Measurements from ENCODE around the gene CYSLTR2. TPM values are rescaled to one million over a fixed set of nuclear protein-coding genes. Genes with fewer than 3 reads are reported as not detected.

CYSLTR2 gene
- total RNA-seq, 1 experiment from 2014 or later: not detected

- BruUV-seq (replicated peaks): no TSS peak
- no peak for TF ChIP-seq CTCF (IDR thresholded peaks at IDR 0.05; ENCODE audit: unreplicated experiment)
- Mint-ChIP-seq H3K27ac (ENCODE audit: unreplicated experiment) (no peak overlapping the region), H3K27me3 (ENCODE audit: unreplicated experiment) (no peaks in the 10 kb centered on the region), H3K4me3 (ENCODE audit: low read depth, unreplicated experiment) (no peak overlapping the region), H3K9me3 (ENCODE audit: low read depth, unreplicated experiment) (peaks cover 9% of the 10 kb centered on the region), H3K36me3 (ENCODE audit: insufficient read depth, unreplicated experiment) (no peaks in the 10 kb centered on the region), H3K4me1 (ENCODE audit: low read depth, unreplicated experiment) (no peaks in the 10 kb centered on the region)
- DNase-seq: no peak
- CTCF ChIA-PET: interaction anchor here (0.5 kb wide), 1 partner anchor 174 kb away, joined by 3 read pairs; no protein-coding TSS in a partner anchor
- intact Hi-C loops (cut with micrococcal nuclease; ENCODE audit: unreplicated experiment): no loop called here
Observed at GRCh38 chr13:48720621-48721020, 66.9 kb downstream of the CYSLTR2 start.

GRCh38 chr13:48723168-48723567, 69.4 kb downstream of the CYSLTR2 start:
- H3K4me1 Mint-ChIP-seq (ENCODE audit: low read depth, unreplicated experiment): no peaks in the 10 kb centered on the region

GRCh38 chr13:48725271-48725670, 71.5 kb downstream of the CYSLTR2 start:
- Mint-ChIP-seq H3K36me3 (ENCODE audit: insufficient read depth, unreplicated experiment) (no peaks in the 10 kb centered on the region), H3K4me3 (ENCODE audit: low read depth, unreplicated experiment) (no peak overlapping the region), H3K27ac (ENCODE audit: unreplicated experiment) (no peak overlapping the region), H3K9me3 (ENCODE audit: low read depth, unreplicated experiment) (peaks cover 3% of the 10 kb centered on the region), H3K4me1 (ENCODE audit: low read depth, unreplicated experiment) (no peaks in the 10 kb centered on the region), H3K27me3 (ENCODE audit: unreplicated experiment) (no peaks in the 10 kb centered on the region)
- no peak for DNase-seq
- BruUV-seq (replicated peaks): no TSS peak
- TF ChIP-seq CTCF (IDR thresholded peaks at IDR 0.05; ENCODE audit: unreplicated experiment): no peak
- CTCF ChIA-PET: no interaction called here
- intact Hi-C loops (cut with micrococcal nuclease; ENCODE audit: unreplicated experiment): no loop called here

More at GRCh38 chr13:48723168-48723567, 69.4 kb downstream of the CYSLTR2 start:
- Mint-ChIP-seq H3K27me3 (ENCODE audit: unreplicated experiment) (no peaks in the 10 kb centered on the region), H3K9me3 (ENCODE audit: low read depth, unreplicated experiment) (peaks cover 3% of the 10 kb centered on the region), H3K4me3 (ENCODE audit: low read depth, unreplicated experiment) (no peak overlapping the region), H3K27ac (ENCODE audit: unreplicated experiment) (no peak overlapping the region), H3K36me3 (ENCODE audit: insufficient read depth, unreplicated experiment) (no peaks in the 10 kb centered on the region)
- DNase-seq: no peak
- CTCF ChIA-PET: no interaction called here
- intact Hi-C loops (cut with micrococcal nuclease; ENCODE audit: unreplicated experiment): no loop called here
- no peak for TF ChIP-seq CTCF (IDR thresholded peaks at IDR 0.05; ENCODE audit: unreplicated experiment)
- no TSS peak for BruUV-seq (replicated peaks)

- no peak for TF ChIP-seq CTCF (IDR thresholded peaks at IDR 0.05; ENCODE audit: unreplicated experiment)
- no peak overlapping the region for H3K4me3 Mint-ChIP-seq (ENCODE audit: low read depth, unreplicated experiment)
- no peaks in the 10 kb centered on the region for H3K36me3 Mint-ChIP-seq (ENCODE audit: insufficient read depth, unreplicated experiment)
- H3K9me3 Mint-ChIP-seq (ENCODE audit: low read depth, unreplicated experiment): peaks cover 3% of the 10 kb centered on the region
- no peak overlapping the region for H3K27ac Mint-ChIP-seq (ENCODE audit: unreplicated experiment)
- DNase-seq: no peak
- H3K27me3 Mint-ChIP-seq (ENCODE audit: unreplicated experiment): no peaks in the 10 kb centered on the region
- intact Hi-C loops (cut with micrococcal nuclease; ENCODE audit: unreplicated experiment): no loop called here
- H3K4me1 Mint-ChIP-seq (ENCODE audit: low read depth, unreplicated experiment): no peaks in the 10 kb centered on the region
- CTCF ChIA-PET: interaction anchor here (0.9 kb wide), 1 partner anchor 1330 kb away, joined by 3 read pairs; no protein-coding TSS in a partner anchor
- no TSS peak for BruUV-seq (replicated peaks)
Observed at GRCh38 chr13:48726711-48727110, 73.0 kb downstream of the CYSLTR2 start.

Measured in Calu3 (cell line).